ENCODE measurements around the gene DLGAP1. TPM values are rescaled to one million over a fixed set of nuclear protein-coding genes. Genes with fewer than 3 reads are reported as not detected.

The DLGAP1 gene
- total and polyA plus RNA-seq, 10 of the 15 experiments (the other 5 are each of a cell fraction or from before 2014, with no cell fraction given): 0.23 to 27.6 (median 1.9) TPM

DNA sequence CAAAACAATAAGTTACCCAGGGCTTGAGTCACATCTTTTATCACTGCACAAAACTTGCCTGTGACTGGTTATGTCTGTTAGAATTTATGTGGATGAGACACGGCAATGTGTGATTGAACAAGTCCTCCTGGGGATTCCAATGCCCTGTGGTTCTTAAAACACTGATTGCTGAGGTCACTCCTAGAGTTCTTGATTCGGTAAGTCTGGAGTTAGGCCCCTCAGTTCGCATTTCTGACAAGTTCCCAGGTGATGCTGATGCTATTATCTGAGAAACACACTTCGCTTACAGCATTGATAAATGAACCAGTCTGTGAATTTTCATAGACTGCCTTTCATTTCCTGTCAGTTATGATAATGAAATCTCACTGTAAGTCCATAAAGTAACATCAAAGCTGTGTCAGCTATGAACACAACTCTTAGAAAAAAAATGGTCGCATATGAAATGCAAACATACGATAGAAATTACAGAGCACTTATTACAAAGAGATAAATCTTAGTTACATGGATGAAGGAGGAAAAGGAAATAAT is 214.0 kb downstream of the DLGAP1 start:
- Histone ChIP-seq H3K9me3 (replicated peaks; ENCODE audit: control insufficient read depth, insufficient read depth, low read length) (no peaks in the 10 kb centered on the region; the same call in 2 of the 3 replicates), H4K20me1 (ENCODE audit: control insufficient read depth, insufficient read depth) (no peaks in the 10 kb centered on the region), H3K4me3 (no peak overlapping the region), H3K4me2 (ENCODE audit: control insufficient read depth, insufficient read depth) (no peak overlapping the region), H3K27me3 (replicated peaks in 1 of 2; ENCODE audit: control insufficient read depth in 2 of 2, insufficient read depth in 2 of 2, low read length in 1 of 2) (no peaks in the 10 kb centered on the region), H3K79me2 (ENCODE audit: control insufficient read depth, insufficient read depth, low read length) (no peaks in the 10 kb centered on the region), H3K36me3 (ENCODE audit: control insufficient read depth in 2 of 2, insufficient read depth in 2 of 2, low read length in 1 of 2) (no peaks in the 10 kb centered on the region), H3K4me1 (ENCODE audit: control insufficient read depth, insufficient read depth, low read length) (no peaks in the 10 kb centered on the region), H3K9ac (ENCODE audit: control insufficient read depth, insufficient read depth, low read length) (no peak overlapping the region), H2AFZ (ENCODE audit: control insufficient read depth, low read depth, low read length) (no peak overlapping the region), H3K27ac (ENCODE audit: control insufficient read depth, insufficient read depth) (no peak overlapping the region)
- SMC1A ChIA-PET (ENCODE audit: uncharacterized antibody, unreplicated experiment): interaction anchor here (1.3 to 1.9 kb wide), 3 partner anchors 9 to 135 kb away, joined by 3 to 7 read pairs (median 3); no protein-coding TSS in a partner anchor
- no TSS peak for BruUV-seq (replicated peaks)
- ATAC-seq: peak; percentile 6; the same call in 2 of the 3 replicates
- FAIRE-seq: no peak
- in situ Hi-C loops (cut with MboI): no loop called here
- intact Hi-C loops (cut with micrococcal nuclease; ENCODE audit: unreplicated experiment): no loop called here
- POLR2A ChIA-PET: no interaction called here
- WGBS (ENCODE audit: insufficient coverage, insufficient replicate concordance, low lambda C conversion rate, missing lambda C conversion rate): 17% methylated on average over 6 of the region's 6 CpGs
- RAD21 ChIA-PET (ENCODE audit: unreplicated experiment): interaction anchor here (0.9 to 1.3 kb wide), 2 partner anchors 9 to 20 kb away, joined by 4 to 7 read pairs; no protein-coding TSS in a partner anchor
- CTCF ChIA-PET: no interaction called here
- no peak for DNase-seq (ENCODE audit: low read depth, low spot score)
- TF ChIP-seq ZNF384 (IDR thresholded peaks at IDR 0.05; ENCODE audit: borderline replicate concordance, low read depth, low read length): no peak
- 0 out of 4 replicates have a peak, but pooled peaks of 1 of the 2 experiments have one; percentile 11 for TF ChIP-seq IKZF2 (IDR thresholded peaks at IDR 0.05)
- TF ChIP-seq MEF2B (IDR thresholded peaks at IDR 0.05; ENCODE audit: partially characterized antibody, poor library complexity, severe bottlenecking): peak; percentile 21
- TF ChIP-seq, protein P1, sequence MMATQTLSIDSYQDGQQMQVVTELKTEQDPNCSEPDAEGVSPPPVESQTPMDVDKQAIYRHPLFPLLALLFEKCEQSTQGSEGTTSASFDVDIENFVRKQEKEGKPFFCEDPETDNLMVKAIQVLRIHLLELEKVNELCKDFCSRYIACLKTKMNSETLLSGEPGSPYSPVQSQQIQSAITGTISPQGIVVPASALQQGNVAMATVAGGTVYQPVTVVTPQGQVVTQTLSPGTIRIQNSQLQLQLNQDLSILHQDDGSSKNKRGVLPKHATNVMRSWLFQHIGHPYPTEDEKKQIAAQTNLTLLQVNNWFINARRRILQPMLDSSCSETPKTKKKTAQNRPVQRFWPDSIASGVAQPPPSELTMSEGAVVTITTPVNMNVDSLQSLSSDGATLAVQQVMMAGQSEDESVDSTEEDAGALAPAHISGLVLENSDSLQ (IDR thresholded peaks at IDR 0.05): peak; percentile 47; the same call in 1 of the 2 replicates
- no peak for TF ChIP-seq NR2C1 (IDR thresholded peaks at IDR 0.05)
- TF ChIP-seq IKZF1 (conservative IDR thresholded peaks at IDR 0.05): 0 out of 2 replicates have a peak, but pooled peaks have one; percentile 29
- TF ChIP-seq, protein P2, sequence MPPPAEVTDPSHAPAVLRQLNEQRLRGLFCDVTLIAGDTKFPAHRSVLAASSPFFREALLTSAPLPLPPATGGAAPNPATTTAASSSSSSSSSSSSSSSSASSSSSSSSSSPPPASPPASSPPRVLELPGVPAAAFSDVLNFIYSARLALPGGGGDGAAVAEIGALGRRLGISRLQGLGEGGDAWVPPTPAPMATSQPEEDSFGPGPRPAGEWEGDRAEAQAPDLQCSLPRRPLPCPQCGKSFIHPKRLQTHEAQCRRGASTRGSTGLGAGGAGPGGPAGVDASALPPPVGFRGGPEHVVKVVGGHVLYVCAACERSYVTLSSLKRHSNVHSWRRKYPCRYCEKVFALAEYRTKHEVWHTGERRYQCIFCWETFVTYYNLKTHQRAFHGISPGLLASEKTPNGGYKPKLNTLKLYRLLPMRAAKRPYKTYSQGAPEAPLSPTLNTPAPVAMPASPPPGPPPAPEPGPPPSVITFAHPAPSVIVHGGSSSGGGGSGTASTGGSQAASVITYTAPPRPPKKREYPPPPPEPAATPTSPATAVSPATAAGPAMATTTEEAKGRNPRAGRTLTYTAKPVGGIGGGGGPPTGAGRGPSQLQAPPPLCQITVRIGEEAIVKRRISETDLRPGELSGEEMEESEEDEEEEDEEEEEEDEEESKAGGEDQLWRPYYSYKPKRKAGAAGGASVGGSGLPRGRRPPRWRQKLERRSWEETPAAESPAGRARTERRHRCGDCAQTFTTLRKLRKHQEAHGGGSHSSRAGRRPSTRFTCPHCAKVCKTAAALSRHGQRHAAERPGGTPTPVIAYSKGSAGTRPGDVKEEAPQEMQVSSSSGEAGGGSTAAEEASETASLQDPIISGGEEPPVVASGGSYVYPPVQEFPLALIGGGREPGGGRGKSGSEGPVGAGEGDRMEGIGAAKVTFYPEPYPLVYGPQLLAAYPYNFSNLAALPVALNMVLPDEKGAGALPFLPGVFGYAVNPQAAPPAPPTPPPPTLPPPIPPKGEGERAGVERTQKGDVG (CRISPR knock-in tag; IDR thresholded peaks at IDR 0.05): no peak
- no peak for TF ChIP-seq NFXL1 (IDR thresholded peaks at IDR 0.05; ENCODE audit: borderline replicate concordance)
- TF ChIP-seq DPF2 (IDR thresholded peaks at IDR 0.05): no peak
- no peak for TF ChIP-seq E2F4 (IDR thresholded peaks at IDR 0.05; ENCODE audit: low read depth, low read length)
- no peak for TF ChIP-seq E4F1 (IDR thresholded peaks at IDR 0.05; ENCODE audit: borderline replicate concordance, partially characterized antibody)
- TF ChIP-seq FOXM1 (IDR thresholded peaks at IDR 0.05; ENCODE audit: low read depth, low read length): no peak
- TF ChIP-seq YBX1 (IDR thresholded peaks at IDR 0.05): no peak
- TF ChIP-seq STAT3 (IDR thresholded peaks at IDR 0.05; ENCODE audit: low read depth, low read length): no peak
- no peak for TF ChIP-seq SMARCA5 (IDR thresholded peaks at IDR 0.05)
